SK-N-SH (cell line): Measurements from ENCODE around the gene STIL. TPM values are rescaled to one million over a fixed set of nuclear protein-coding genes. Genes with fewer than 3 reads are reported as not detected.

Source experiments
- CTCF ChIA-PET: fragments of 300-600, 350-600 bp; formaldehyde crosslinking; extraction: SDS; loops from one replicate; lab custom pipeline; 2021; lab: Yijun Ruan, JAX
- POLR2A ChIA-PET: fragments of 350-600 bp; sonication (Branson Sonifier 250); formaldehyde crosslinking; extraction: SDS; loops from one replicate; lab custom pipeline; 2020; ENCODE audit warnings: antibody characterized with exemption, inconsistent platforms; lab: Yijun Ruan, JAX
- DNase-seq: peaks from one replicate; pipeline ENCODE4 v3.0.0; 2012
- H2AFZ ChIP-seq: fragments of 200-600 bp; sonication (generic); 2 replicates; pipeline ENCODE4 v1.8.1; 2016; ENCODE audit warnings: antibody characterized with exemption, mild to moderate bottlenecking, low read depth
- H3F3A ChIP-seq: fragments of 200-600 bp; sonication (generic); replicated peaks from 2 replicates; pipeline ENCODE3; 2016; ENCODE audit warnings: antibody characterized with exemption, mild to moderate bottlenecking; ENCODE audit not compliant: insufficient read depth
- H3K27ac ChIP-seq, 2 experiments: fragments of 200-500 bp in 1 of 2; fragments of 200-600 bp in 1 of 2; sonication (Bioruptor generic) in 1 of 2; sonication (generic), shearing (Covaris generic) in 1 of 2; 2 replicates each; pipeline versions ENCODE4 v1.5.1 to v1.6.1; 2014 to 2016; ENCODE audit warnings: low read depth in 2 of 2, inconsistent platforms in 1 of 2, low read length in 1 of 2, mild to moderate bottlenecking in 1 of 2, mixed read lengths in 1 of 2
- H3K27me3 ChIP-seq: fragments of 200-600 bp; sonication (generic), shearing (Covaris generic); 2 replicates; pipeline ENCODE4 v1.6.1; 2016; ENCODE audit warnings: mixed run types; ENCODE audit not compliant: insufficient read depth
- H3K36me3 ChIP-seq, 2 experiments: fragments of 200-500 bp in 1 of 2; fragments of 200-600 bp in 1 of 2; sonication (Bioruptor generic) in 1 of 2; sonication (generic) in 1 of 2; replicated peaks in 1 of 2; 2 replicates each; pipeline versions ENCODE3 to v1.5.1; 2014 to 2016; ENCODE audit warnings: low read length in 1 of 2, mild to moderate bottlenecking in 1 of 2; ENCODE audit not compliant: insufficient read depth in 2 of 2, control insufficient read depth in 1 of 2
- H3K4me1 ChIP-seq, 2 experiments: fragments of 200-500 bp in 1 of 2; fragments of 200-600 bp in 1 of 2; sonication (Bioruptor generic) in 1 of 2; sonication (generic), shearing (Covaris generic) in 1 of 2; 2 replicates each; pipeline versions ENCODE4 v1.5.1 to v1.6.1; 2014 to 2016; ENCODE audit warnings: low read depth in 1 of 2, low read length in 1 of 2, mixed run types in 1 of 2; ENCODE audit not compliant: insufficient read depth in 2 of 2, control insufficient read depth in 1 of 2
- H3K4me2 ChIP-seq: fragments of 200-600 bp; sonication (generic), shearing (Covaris generic); 2 replicates; pipeline ENCODE4 v1.6.1; 2017; ENCODE audit warnings: mixed run types
- H3K4me3 ChIP-seq, 2 experiments: fragments of 200-500 bp in 1 of 2; fragments of 200-600 bp in 1 of 2; sonication (Bioruptor generic) in 1 of 2; sonication (generic), shearing (Covaris generic) in 1 of 2; 2 replicates each; pipeline versions ENCODE4 v1.5.1 to v1.8.1; 2014 to 2016; ENCODE audit warnings: low read depth in 2 of 2, inconsistent platforms in 1 of 2, low read length in 1 of 2, mild to moderate bottlenecking in 1 of 2, mixed read lengths in 1 of 2, moderate library complexity in 1 of 2
- H3K79me2 ChIP-seq: fragments of 200-600 bp; sonication (generic); 2 replicates; pipeline ENCODE4 v1.8.1; 2017; ENCODE audit warnings: mild to moderate bottlenecking; ENCODE audit not compliant: insufficient read depth
- H3K9ac ChIP-seq: fragments of 200-600 bp; sonication (generic); 2 replicates; pipeline ENCODE4 v1.6.1; 2017; ENCODE audit warnings: mixed run types
- H3K9me2 ChIP-seq: fragments of 200-600 bp; sonication (generic); 2 replicates; pipeline ENCODE4 v1.6.1; 2017; ENCODE audit warnings: mixed run types
- H3K9me3 ChIP-seq: fragments of 200-600 bp; sonication (generic); 2 replicates; pipeline ENCODE4 v1.6.1; 2017; ENCODE audit warnings: mixed run types, mild to moderate bottlenecking, moderate library complexity
- H4K20me1 ChIP-seq: fragments of 200-600 bp; sonication (generic); 2 replicates; pipeline ENCODE4 v1.6.1; 2017; ENCODE audit warnings: mild to moderate bottlenecking, mixed run types; ENCODE audit not compliant: insufficient read depth
- CHD2 ChIP-seq: fragments of 150-350 bp; IDR thresholded peaks from 2 replicates; pipeline ENCODE4 v1.6.1; 2018; ENCODE audit warnings: low read length; ENCODE audit not compliant: partially characterized antibody
- ELF1 ChIP-seq: IDR thresholded peaks from 2 replicates; pipeline ENCODE4 v1.4.0; 2012
- EP300 ChIP-seq, 2 experiments: IDR thresholded peaks; 2 replicates each; pipeline versions ENCODE4 v1.4.0 to v1.6.1; 2012; ENCODE audit warnings: borderline replicate concordance in 1 of 2, low read depth in 1 of 2, low read length in 1 of 2
- FOSL2 ChIP-seq: IDR thresholded peaks from 2 replicates; pipeline ENCODE4 v1.4.0; 2012; ENCODE audit warnings: low read depth, mild to moderate bottlenecking, moderate library complexity, borderline replicate concordance
- FOXJ3 ChIP-seq: sonication (generic); formaldehyde crosslinking; IDR thresholded peaks from 2 replicates; pipeline ENCODE4 v1.5.1; 2020; ENCODE audit warnings: mild to moderate bottlenecking, missing genetic modification reagents
- FOXM1 ChIP-seq: IDR thresholded peaks from 2 replicates; pipeline ENCODE4 v1.4.0; 2012; ENCODE audit warnings: low read depth, mild to moderate bottlenecking
- GABPA ChIP-seq: IDR thresholded peaks from 2 replicates; pipeline ENCODE4 v1.4.0; 2012; ENCODE audit warnings: low read depth, mild to moderate bottlenecking
- GATA2 ChIP-seq: sonication (generic); formaldehyde crosslinking; IDR thresholded peaks from 2 replicates; pipeline ENCODE4 v1.5.0; 2020; ENCODE audit warnings: mild to moderate bottlenecking, missing genetic modification reagents
- JUND ChIP-seq: IDR thresholded peaks from 2 replicates; pipeline ENCODE4 v1.4.0; 2012
- MEF2A ChIP-seq: IDR thresholded peaks from 2 replicates; pipeline ENCODE4 v1.4.0; 2012; ENCODE audit warnings: low read depth, borderline replicate concordance
- MXI1 ChIP-seq: IDR thresholded peaks from 2 replicates; pipeline ENCODE4 v1.6.1; 2012; ENCODE audit warnings: mild to moderate bottlenecking, low read depth, low read length, improper control_type of control experiment
- RAD21 ChIP-seq: IDR thresholded peaks from 2 replicates; pipeline ENCODE4 v1.6.1; 2012; ENCODE audit warnings: mild to moderate bottlenecking, low read length
- RCOR1 ChIP-seq: fragments of 150-350 bp; IDR thresholded peaks from 2 replicates; pipeline ENCODE4 v1.6.1; 2017; ENCODE audit warnings: antibody characterized with exemption, low read length
- SMC3 ChIP-seq: IDR thresholded peaks from 2 replicates; pipeline ENCODE4 v1.6.1; 2012; ENCODE audit warnings: low read depth, low read length, improper control_type of control experiment
- TAF1 ChIP-seq: IDR thresholded peaks from 2 replicates; pipeline ENCODE4 v1.6.1; 2012; ENCODE audit warnings: low read depth, mild to moderate bottlenecking, low read length, moderate library complexity, borderline replicate concordance
- TEAD4 ChIP-seq: IDR thresholded peaks from 2 replicates; pipeline ENCODE4 v1.4.0; 2012; ENCODE audit warnings: mild to moderate bottlenecking, borderline replicate concordance; ENCODE audit not compliant: insufficient read depth
- WGBS: methylation state at CpG from one replicate; pipeline ENCODE4 v1.1.6; 2017; ENCODE audit warnings: low lambda C conversion rate; 5-methylcytosine and 5-hydroxymethylcytosine counted together
- polyA plus RNA-seq, 3 experiments: library from polyadenylated mRNA; depleted of rRNA; stranded (reverse); fragments of >200 nt; gene quantifications; 2 replicates each; pipeline ENCODE4 v1.2.3, GENCODE V29; 2012
- TF ChIP-seq, protein P1 (sequence below): fragments of 150-350 bp; IDR thresholded peaks from 2 replicates; pipeline ENCODE4 v1.6.1; 2016; ENCODE audit warnings: mild to moderate bottlenecking, low read depth, low read length
- TF ChIP-seq, protein P2 (sequence below): fragments of 200-600 bp; sonication (generic); IDR thresholded peaks from 2 replicates; pipeline ENCODE4 v1.6.1; 2017; ENCODE audit warnings: antibody characterized with exemption, mild to moderate bottlenecking, moderate library complexity
- TF ChIP-seq, protein P3 (sequence below): IDR thresholded peaks from 2 replicates; pipeline ENCODE4 v1.4.0; 2012; ENCODE audit warnings: low read depth, borderline replicate concordance
- TF ChIP-seq, protein P4 (sequence below): fragments of 150-350 bp; IDR thresholded peaks from 2 replicates; pipeline ENCODE4 v1.6.1; 2017; ENCODE audit warnings: antibody characterized with exemption, low read length, low read depth, borderline replicate concordance

Gene STIL
- polyA plus RNA-seq, 1 of the 3 experiments (the other 2 are of a cell fraction), result 4.9 TPM

DNA sequence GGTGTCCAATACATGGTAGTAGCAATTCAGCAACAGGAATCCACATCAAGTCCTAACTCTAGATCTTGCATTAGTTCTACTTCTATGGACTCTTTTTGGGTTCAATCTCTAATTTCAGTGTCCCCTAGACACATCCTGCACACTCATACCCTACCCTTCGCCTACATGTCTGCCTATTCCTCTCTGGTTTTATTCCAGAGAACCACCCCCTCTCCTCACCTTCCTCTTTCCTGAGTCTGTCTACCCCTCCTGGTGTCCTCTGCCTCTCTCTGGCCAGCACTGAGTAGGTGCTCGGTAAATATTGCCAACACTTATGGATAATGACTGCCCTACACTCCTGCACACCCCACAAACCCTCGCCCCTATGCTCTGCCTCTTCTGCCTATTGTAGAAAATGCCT is 91.5 kb downstream of the STIL start (continued):
- TF ChIP-seq, protein P1, sequence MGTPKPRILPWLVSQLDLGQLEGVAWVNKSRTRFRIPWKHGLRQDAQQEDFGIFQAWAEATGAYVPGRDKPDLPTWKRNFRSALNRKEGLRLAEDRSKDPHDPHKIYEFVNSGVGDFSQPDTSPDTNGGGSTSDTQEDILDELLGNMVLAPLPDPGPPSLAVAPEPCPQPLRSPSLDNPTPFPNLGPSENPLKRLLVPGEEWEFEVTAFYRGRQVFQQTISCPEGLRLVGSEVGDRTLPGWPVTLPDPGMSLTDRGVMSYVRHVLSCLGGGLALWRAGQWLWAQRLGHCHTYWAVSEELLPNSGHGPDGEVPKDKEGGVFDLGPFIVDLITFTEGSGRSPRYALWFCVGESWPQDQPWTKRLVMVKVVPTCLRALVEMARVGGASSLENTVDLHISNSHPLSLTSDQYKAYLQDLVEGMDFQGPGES, result no peak
- TF ChIP-seq ELF1 (no peak), FOXJ3 (CRISPR knock-in tag) (no peak), CHD2 (no peak)

DNA sequence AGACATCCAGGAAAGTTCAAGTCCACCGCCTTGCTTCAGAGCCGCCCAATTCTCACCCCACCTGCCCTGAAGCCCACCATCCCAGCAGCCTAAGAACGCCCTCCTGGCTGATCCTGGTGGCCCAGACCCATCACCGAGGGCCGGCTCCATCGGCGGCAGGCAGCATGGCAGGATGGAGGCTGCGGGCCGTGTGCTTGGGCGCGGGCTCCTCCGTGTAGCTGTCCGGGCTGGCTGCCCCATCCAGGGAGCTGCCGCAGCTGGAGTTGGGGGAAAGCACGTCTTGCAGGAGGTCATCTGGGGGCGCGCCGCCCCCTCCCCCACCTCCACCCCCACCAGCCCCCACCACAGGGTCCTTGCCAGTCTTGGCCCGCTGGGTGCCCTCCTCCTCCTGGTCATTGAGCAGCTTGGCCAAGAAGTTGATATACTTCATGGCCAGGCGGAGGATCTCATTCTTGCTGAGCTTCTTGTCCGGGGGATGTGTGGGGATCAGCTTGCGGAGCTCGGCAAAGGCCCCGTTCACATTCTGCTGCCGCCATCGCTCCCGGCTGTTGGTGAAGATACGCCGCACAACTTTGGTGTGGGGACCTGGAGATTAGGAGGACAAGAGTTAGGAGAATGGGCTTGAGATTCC is 94.2 kb downstream of the STIL start:
- POLR2A ChIA-PET, result no interaction called here
- no peak overlapping the region for H3K4me3 ChIP-seq
- H3K36me3 ChIP-seq, result no peaks in the 10 kb centered on the region
- TF ChIP-seq RCOR1 (no peak), TEAD4 (no peak), EP300 (IDR thresholded peaks at IDR 0.05; ENCODE audit: borderline replicate concordance in 1 of 2, low read depth in 1 of 2, low read length in 1 of 2) (no peak), FOXM1 (no peak), MXI1 (no peak), TAF1 (no peak), FOSL2 (no peak), JUND (no peak), SMC3 (no peak), GABPA (no peak), RAD21 (no peak), MEF2A (no peak), GATA2 (CRISPR knock-in tag) (no peak)
- TF ChIP-seq, protein P2, sequence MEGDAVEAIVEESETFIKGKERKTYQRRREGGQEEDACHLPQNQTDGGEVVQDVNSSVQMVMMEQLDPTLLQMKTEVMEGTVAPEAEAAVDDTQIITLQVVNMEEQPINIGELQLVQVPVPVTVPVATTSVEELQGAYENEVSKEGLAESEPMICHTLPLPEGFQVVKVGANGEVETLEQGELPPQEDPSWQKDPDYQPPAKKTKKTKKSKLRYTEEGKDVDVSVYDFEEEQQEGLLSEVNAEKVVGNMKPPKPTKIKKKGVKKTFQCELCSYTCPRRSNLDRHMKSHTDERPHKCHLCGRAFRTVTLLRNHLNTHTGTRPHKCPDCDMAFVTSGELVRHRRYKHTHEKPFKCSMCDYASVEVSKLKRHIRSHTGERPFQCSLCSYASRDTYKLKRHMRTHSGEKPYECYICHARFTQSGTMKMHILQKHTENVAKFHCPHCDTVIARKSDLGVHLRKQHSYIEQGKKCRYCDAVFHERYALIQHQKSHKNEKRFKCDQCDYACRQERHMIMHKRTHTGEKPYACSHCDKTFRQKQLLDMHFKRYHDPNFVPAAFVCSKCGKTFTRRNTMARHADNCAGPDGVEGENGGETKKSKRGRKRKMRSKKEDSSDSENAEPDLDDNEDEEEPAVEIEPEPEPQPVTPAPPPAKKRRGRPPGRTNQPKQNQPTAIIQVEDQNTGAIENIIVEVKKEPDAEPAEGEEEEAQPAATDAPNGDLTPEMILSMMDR, result no peak
- TF ChIP-seq, protein P1, result no peak
- TF ChIP-seq, protein P3, sequence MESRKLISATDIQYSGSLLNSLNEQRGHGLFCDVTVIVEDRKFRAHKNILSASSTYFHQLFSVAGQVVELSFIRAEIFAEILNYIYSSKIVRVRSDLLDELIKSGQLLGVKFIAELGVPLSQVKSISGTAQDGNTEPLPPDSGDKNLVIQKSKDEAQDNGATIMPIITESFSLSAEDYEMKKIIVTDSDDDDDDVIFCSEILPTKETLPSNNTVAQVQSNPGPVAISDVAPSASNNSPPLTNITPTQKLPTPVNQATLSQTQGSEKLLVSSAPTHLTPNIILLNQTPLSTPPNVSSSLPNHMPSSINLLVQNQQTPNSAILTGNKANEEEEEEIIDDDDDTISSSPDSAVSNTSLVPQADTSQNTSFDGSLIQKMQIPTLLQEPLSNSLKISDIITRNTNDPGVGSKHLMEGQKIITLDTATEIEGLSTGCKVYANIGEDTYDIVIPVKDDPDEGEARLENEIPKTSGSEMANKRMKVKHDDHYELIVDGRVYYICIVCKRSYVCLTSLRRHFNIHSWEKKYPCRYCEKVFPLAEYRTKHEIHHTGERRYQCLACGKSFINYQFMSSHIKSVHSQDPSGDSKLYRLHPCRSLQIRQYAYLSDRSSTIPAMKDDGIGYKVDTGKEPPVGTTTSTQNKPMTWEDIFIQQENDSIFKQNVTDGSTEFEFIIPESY, result no peak
- TF ChIP-seq, protein P4, sequence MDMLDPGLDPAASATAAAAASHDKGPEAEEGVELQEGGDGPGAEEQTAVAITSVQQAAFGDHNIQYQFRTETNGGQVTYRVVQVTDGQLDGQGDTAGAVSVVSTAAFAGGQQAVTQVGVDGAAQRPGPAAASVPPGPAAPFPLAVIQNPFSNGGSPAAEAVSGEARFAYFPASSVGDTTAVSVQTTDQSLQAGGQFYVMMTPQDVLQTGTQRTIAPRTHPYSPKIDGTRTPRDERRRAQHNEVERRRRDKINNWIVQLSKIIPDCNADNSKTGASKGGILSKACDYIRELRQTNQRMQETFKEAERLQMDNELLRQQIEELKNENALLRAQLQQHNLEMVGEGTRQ, result no peak
- TF ChIP-seq, all 33 proteins: peak for 0
- H3K79me2 ChIP-seq, result no peaks in the 10 kb centered on the region
- H3K27me3 ChIP-seq, result peaks cover 44% of the 10 kb centered on the region
- DNase-seq, result no peak
- H3F3A ChIP-seq, result no peaks in the 10 kb centered on the region
- no peak overlapping the region for H3K9ac ChIP-seq
- no peaks in the 10 kb centered on the region for H3K9me2 ChIP-seq
- no peak overlapping the region for H2AFZ ChIP-seq
- peaks cover 0 to under 1% of the 10 kb centered on the region in 2 experiments; a peak in 1 of 4 replicates for H3K4me1 ChIP-seq
- no peaks in the 10 kb centered on the region for H4K20me1 ChIP-seq
- 70% methylated on average over 17 of the region's 29 CpGs for WGBS
- H3K27ac ChIP-seq, result no peak overlapping the region
- no peaks in the 10 kb centered on the region for H3K9me3 ChIP-seq
- no peak overlapping the region for H3K4me2 ChIP-seq
- CTCF ChIA-PET, result interaction anchor here (1.1 to 1.2 kb wide), 2 partner anchors 30 to 41 kb away, joined by 3 to 4 read pairs; partner anchors contain the start of gene PDZK1IP1
